GM12892 (cell line): Measurements from ENCODE around the gene NSD1.

Experiments
- POLR2A ChIP-seq: IDR thresholded peaks from 2 replicates; pipeline ENCODE4 v1.6.1; 2011; ENCODE audit warnings: low read depth, low read length, control low read depth
- POLR2AphosphoS5 ChIP-seq: IDR thresholded peaks from 2 replicates; pipeline ENCODE4 v1.6.1; 2011; ENCODE audit warnings: low read depth, low read length, control low read depth
- TAF1 ChIP-seq: IDR thresholded peaks from 2 replicates; pipeline ENCODE4 v1.6.1; 2011; ENCODE audit warnings: low read depth, mild to moderate bottlenecking, control low read depth, low read length, borderline replicate concordance

DNA sequence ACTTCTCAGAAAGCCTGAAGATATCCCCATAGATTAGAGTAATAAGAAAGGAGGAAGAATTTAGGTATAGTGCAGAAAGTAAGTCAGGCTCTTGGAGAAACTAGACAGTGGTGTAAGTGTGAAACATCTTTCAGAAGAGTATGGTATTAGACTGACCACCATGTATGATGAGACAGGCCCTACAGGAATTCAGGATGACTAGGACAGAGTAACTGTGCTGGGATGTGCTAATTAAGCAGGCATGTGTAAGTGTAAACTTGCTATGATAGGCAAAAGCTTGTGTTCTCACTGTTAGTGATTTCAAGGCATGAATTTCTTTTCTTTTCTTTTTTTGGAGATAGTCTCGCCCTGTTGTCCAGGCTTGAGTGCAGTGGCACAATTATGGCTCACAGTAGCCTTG, 99.2 kb downstream of the NSD1 start:
- no peak for TF ChIP-seq POLR2A
- TF ChIP-seq TAF1: no peak
- TF ChIP-seq POLR2AphosphoS5: no peak
